Measurements from ENCODE around the gene RCC2.

The RCC2 gene

DNA sequence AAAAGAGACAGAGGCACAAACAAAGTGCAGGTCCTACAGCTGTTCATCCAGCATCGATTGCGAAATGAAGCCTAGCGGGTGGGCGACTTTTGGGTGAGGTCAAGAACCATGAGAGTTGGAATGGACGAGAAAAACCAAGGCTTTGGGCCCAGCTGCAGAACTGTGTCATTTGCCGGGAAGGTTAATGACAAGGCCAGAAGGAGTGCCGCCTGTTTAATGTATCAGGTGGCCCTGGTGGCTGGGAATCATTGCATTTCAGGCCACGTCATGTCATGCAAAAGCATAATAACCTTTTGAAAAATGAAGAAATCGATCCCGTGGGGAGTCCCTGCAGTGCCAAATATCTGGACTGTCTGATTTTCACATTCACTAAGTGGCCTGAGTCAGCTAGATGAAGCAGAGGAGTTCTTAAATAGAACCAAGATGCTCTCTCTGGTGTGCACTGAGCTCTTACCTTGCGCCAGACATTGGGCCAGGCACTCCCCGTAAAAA, 8.1 kb upstream of the RCC2 start:
- DNase-seq (ENCODE audit: insufficient read length, low spot score) (no peak), FAIRE-seq (no peak)

DNA sequence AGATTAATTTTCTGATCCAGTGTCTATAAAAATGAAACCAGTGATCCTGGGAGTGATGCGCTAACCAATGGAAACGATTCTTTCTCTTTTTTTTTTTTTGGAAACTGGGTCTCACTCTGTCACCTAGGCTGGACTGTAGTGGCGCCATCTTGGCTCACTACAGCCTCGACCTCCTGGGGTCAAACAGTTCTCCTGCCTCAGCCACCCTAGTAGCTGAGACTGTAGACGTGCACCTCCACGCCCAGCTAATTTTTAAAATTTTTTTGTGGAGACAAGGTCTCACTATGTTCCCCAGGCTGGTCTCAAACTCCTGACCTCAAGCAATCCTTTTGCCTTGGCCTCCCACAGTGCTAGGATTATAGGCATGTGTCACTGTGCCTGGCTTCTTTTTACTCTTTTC, 3.4 kb upstream of the RCC2 start:
- no peak for FAIRE-seq

DNA sequence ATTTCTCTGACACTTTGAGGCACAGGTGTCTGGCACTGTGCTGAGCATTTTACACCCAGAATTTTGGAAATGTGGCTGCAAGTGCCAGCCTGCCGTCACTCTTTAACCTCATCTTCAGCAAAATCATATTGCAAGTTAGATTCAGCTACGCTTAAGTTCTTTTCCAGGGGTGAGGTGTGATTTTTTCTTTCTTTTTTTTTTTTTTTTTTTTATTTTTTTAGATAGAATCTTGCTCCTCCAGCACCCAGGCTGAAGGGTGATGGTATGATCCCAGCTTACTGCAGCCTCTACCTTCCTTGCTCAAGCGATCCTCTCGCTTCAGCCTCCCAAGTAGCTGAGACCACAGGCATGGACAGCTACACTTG, 2.5 kb upstream of the RCC2 start:
- FAIRE-seq: no peak
- DNase-seq (ENCODE audit: insufficient read length, low spot score): no peak

More for the DNA sequence above, 3.4 kb upstream of the RCC2 start:
- no peak for DNase-seq (ENCODE audit: insufficient read length, low spot score)

DNA sequence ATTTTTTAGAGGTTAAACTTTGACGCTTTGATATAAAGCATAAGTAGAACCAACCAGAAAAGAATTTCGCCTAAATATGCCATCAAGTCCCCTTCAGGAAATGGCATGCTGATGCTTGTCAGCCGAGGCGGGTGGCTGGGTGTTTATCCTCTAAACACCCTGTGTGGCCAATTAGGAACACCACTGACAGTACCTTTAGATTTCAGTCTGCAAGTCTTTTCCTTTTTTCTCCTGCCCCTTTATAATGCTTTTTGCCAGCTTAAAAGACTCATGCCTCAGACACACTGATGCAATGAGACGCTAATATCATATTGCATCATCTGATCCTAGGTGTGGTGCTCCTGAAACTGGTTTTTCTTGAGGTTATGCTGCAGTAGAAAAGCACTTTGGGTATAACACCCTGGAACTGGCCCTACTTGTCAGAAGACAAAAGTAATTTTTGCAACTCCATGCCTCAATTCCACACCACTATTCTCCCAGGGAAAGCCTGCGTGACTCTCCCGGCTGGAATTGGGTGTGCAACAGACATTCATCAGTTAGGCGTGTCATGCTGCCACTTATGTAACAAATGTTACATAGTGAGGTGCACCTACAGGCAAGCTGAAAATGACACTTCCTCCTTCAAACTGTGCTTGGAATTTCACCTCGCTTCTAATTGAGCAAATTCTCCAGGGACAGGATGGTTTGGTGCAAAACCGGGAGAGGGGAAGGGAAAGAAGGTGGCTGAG, 2.0 kb upstream of the RCC2 start:
- FAIRE-seq (no peak), DNase-seq (ENCODE audit: insufficient read length, low spot score) (no peak)

- FAIRE-seq (no peak), DNase-seq (ENCODE audit: insufficient read length, low spot score) (no peak)
Observed at GRCh38 chr1:17440827-17441168, 1.3 kb upstream of the RCC2 start.

- FAIRE-seq: no peak
- no peak for DNase-seq (ENCODE audit: insufficient read length, low spot score)
Observed at GRCh38 chr1:17440074-17440826, 773 bp upstream of the RCC2 start.

DNA sequence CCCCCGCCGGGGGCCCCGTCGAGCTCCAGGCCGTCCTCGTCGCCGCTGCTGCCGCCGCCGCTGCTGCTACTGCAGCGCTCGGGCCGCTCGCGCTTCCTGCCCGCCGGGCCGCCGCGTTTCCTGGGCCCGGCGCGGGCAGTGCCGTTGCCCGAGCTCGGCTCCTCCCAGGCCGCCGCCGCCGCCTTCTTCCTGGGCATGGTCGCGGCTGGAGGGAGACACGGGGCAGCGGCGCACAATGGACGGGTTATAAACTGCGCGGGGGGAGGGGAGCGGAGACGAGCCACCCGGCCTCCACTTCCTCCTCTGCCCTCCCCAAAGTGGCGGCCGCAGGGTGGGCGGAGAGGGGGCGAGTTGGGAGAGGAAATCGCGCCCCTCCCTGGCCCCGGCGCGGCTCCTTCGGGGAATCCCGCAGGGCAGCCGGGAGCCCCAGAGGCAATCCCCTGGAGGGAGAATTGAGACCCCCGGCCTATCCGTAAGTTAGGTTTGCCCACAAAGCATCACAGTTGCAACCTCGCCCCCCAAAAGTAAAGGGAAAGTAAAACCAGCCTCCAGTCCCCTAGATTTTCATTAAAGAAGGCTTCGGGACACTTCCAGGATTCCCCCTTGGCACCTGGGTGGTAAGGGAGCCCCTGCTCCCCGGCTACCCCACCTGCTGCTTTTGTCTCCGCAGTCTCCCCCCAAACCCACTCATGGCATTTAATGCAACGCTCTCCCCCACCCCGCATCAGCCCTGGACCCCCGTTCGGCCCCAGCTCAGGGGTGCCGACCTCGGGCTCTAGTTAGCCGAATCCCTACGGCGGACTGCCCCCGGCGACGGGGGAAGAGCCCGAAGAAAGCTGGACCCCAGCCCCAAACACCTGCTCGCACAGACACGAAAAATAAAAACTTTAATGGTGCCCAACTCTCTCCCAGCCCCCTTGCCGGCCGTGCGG, 893 bp downstream of the RCC2 start:
- FAIRE-seq (no peak), DNase-seq (ENCODE audit: insufficient read length, low spot score) (peak; percentile 27)

DNA sequence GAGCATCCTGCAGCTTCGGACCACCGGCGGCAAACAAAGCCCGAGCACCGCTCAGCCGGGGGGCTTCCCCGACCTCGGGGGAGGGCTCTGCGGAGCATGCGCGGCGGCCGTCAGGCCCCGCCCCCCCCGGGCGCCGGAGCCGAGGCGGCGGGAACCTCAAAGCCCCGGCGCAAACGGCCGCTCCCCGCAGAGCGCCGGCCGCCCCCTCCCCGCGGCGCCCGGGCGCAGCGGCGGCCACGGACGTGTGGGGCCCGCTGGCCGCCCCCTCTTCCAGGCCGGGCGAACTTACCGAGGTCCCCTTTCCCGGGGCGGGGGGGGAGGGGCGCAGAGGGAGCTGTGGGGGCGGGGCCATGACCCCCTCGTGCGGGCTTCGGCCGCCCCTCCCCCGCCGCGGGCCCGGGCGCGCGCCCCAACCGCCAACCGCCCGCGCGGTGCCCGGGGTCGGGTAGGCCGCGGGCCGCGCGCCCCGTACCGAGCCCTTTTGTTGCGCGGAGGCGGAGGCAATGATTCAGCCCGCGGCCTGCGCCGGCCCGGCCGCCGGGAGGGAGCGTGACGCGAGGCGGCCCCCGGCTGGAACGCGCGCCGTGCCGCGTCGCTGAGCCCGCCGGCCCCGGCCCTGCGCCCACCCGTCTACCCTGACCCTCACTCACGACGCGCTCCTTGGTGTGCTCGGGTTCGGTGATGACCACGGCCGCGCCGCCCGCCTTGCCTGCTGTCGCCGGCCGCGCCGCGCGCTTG, 1.7 kb downstream of the RCC2 start:
- DNase-seq (ENCODE audit: insufficient read length, low spot score): peak; percentile 63
- FAIRE-seq: no peak

GRCh38 chr1:17437260-17437579, 2.3 kb downstream of the RCC2 start:
- DNase-seq (ENCODE audit: insufficient read length, low spot score) (no peak), FAIRE-seq (no peak)

DNA sequence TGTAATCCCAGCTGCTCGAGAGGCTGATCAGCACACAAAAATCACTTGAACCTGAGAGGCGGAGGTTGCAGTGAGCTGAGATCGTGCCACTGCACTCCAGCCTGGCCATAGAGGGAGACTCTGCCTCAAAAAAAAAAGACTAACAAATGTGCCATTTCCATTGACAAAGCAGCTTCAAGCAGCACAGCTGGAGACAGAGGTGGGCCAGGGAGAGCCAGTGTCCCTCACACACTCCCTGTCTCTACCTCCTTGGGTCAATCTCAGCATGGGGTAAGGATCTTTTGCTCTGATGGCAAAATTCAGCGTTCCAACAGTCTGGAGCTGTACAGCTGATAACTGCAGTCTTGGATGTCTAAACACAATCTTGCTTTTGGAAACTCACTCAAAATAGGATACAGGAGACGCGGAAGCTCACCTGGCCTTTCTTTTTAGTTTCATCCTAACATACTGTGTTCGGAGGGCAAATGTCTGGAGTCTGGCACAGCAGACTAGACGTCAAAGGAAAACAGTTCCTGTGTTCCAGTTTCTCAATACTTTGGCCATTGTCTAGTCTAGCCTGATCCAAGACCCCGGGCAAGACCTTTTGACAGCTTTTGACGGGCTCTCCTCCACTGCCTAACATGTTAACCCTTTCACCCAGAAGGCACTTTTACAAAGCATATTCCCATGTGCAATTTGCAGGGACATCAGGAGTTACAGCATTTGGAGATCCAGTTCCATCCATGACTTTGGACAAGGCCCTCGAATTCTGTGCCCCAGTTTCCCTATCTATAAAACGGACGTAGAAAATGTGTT, 2.9 kb downstream of the RCC2 start:
- DNase-seq (ENCODE audit: insufficient read length, low spot score) (no peak), FAIRE-seq (no peak)

DNA sequence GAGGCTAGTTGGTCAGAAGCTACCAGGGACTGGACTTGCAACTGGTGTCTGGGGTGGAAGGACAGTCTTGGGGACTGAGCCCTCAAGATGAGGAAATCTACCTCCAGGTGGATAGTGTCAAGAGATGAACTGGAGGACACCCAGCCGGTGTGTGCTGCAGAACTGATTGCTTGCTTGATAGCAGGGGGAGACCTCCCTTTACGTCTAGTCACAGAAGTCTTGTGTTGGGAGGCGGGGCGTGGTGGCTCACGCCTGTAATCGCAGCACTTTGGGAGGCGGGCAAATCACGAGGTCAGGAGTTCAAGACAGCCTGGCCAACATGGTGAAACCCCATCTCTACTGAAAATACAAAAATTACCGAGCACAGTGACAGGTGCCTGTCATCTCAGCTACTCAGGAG, 4.9 kb downstream of the RCC2 start:
- no peak for FAIRE-seq
- DNase-seq (ENCODE audit: insufficient read length, low spot score): no peak

GRCh38 chr1:17434016-17434415, 5.5 kb downstream of the RCC2 start:
- FAIRE-seq (no peak), DNase-seq (ENCODE audit: insufficient read length, low spot score) (no peak)

- FAIRE-seq (no peak), DNase-seq (ENCODE audit: insufficient read length, low spot score) (no peak)
Observed at GRCh38 chr1:17433261-17433660, 6.2 kb downstream of the RCC2 start.

DNA sequence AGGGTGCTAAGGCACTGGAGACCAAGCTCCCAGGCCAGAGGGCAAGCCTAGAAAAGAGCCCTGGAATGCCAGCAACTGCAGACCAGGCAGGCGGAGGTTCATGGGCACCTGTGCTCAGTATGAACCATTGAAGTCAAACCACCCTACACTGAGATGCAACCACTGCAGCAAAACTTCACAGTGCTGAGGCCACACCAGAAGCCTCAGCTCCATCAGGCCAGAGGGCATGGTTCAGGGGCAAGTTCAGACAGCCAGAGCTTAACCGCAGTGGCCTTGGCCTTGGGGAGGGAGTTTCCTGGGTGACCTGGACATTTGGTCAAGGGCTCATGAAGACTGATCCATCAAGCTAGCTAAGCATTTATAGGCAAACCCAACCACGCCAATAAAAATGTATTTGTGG, 7.1 kb downstream of the RCC2 start:
- FAIRE-seq (no peak), DNase-seq (ENCODE audit: insufficient read length, low spot score) (no peak)

GRCh38 chr1:17429183-17429582, 10.3 kb downstream of the RCC2 start:
- FAIRE-seq (no peak), DNase-seq (ENCODE audit: insufficient read length, low spot score) (no peak)

GRCh38 chr1:17427696-17428660, 11.5 kb downstream of the RCC2 start:
- FAIRE-seq: no peak
- DNase-seq (ENCODE audit: insufficient read length, low spot score): no peak

GRCh38 chr1:17425806-17426600, 13.5 kb downstream of the RCC2 start:
- no peak for FAIRE-seq
- no peak for DNase-seq (ENCODE audit: insufficient read length, low spot score)

- FAIRE-seq (no peak), DNase-seq (ENCODE audit: insufficient read length, low spot score) (no peak)
Observed at GRCh38 chr1:17423781-17424245, 15.7 kb downstream of the RCC2 start.
